Sciatic nerve (tissue), 2 donors: ENCODE data around the gene ARHGAP8. TPM values are rescaled to one million over a fixed set of nuclear protein-coding genes. Genes with fewer than 3 reads are reported as not detected.
"Not testable (repeated sequence)": the region's sequence is repeated elsewhere in the genome, so short reads cannot be mapped to it uniquely, and the experiment has no call there.

ENCODE experiments used
- ATAC-seq: fragments of 200-7000 bp; cut with Tn5 transposase; one replicate; pipeline ENCODE4 v1.9.1; 2020; ENCODE audit warnings: mild to moderate bottlenecking, moderate library complexity
- DNase-seq: peaks from one replicate; pipeline ENCODE4 v3.0.0-alpha.2; 2020; ENCODE audit warnings: low spot score
- intact Hi-C: fragments of 100-400 bp; cut with DNase I; formaldehyde crosslinking; loops from one replicate; pipeline ENCODE4 v1.14.2; 2022
- total RNA-seq: library from RNA; stranded (reverse); fragmentation: NEBNext Ultra II Directional; extraction: Animal tissue kit (Norgen Biotek cat#: 25700); gene quantifications from one replicate; pipeline ENCODE4 v1.2.1, GENCODE V29; 2021
- donor health status: DM: no; HTN: no; CAD: no.
- donor health status: DM: no; HTN: no; CAD: no.

The ARHGAP8 gene
- total RNA-seq, 1 donor from 2014 or later: 17.3 TPM

DNA sequence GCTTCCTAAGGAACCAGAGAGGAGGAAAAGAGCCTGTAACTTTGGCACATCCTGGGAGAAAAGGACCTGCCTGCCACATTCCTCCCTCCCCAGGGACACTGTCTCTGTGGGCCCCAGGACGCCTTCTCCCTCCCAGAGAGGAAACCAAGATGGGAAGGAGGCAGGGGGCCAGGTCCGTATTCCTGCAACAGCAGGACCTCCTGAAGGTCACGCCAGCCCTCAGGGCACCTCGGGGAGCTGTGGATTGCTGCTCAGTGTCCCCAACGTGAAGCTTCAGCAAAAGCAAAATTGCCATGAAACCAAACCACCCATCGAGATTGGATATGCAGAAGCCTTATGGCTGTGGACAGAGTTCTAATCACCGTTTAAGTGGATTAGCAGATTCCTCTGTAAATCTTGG, 86.7 kb downstream of the ARHGAP8 start:
- DNase-seq: no peak

GRCh38 chr22:44839721-44840120, 87.3 kb downstream of the ARHGAP8 start:
- intact Hi-C loops: loop anchor here (10.0 kb wide), 1 partner anchor 425 kb away; no protein-coding TSS in a partner anchor
- no peak for DNase-seq
- no peak for ATAC-seq

More for the DNA sequence above, 86.7 kb downstream of the ARHGAP8 start:
- intact Hi-C loops: no loop called here
- no peak for ATAC-seq

DNA sequence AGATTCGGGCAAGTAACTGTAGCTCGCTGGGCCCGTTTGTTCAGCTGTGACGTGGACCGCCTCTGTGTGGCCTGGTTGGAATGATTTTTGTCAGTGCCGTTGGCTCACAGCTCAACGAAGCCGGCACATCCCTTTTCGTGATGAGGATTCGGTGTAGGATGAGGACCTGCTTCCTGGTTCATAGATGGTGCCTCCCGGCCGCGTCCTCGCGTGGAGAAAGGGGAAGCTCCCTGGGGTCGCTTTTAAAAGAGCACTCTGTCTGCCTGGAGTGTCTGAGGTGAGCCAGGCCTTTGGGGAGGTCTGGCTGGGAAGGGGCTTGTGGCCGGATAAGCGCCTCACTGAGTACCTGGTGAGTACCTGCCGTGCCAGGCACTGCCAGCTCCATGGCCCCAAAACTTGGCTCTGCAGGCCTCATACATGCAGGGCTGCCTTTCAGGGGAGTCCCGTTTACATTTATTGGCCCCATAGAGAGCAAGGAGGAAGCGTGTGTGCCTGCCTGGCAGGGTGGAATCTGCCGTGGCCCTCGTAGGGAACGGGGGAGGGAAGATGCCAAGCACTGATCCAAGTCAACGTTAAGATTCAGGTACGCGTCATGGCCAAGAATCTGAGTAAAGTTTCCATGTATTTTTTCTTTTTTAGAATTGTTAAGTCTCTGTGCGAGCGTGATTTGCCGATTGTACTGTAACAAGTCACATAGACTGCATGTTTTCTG, 88.4 kb downstream of the ARHGAP8 start:
- intact Hi-C loops: loop anchor here (10.0 kb wide), 1 partner anchor 426 kb away; no protein-coding TSS in a partner anchor
- no peak for ATAC-seq
- no peak for DNase-seq

DNA sequence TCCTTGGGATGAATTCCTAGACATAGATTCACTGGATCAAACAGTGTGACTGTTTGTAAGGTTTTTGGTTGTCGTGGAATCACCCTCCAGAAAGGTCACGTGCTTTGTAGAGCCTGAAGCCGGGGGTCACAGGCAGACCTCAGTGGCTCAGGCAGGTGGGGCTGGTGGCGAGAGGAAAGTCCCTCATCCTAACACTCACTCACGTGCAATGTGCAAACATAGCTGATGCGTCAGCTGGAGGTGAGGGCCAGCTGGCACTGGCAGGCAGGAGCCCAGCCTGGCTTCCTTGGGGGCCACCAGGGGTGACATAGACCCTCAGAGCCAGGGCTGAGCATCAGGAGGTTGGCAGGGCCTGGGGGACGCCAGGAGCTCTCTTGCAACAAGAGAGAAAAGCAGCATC, 90.0 kb downstream of the ARHGAP8 start:
- intact Hi-C loops: loop anchor here (10.0 kb wide), 1 partner anchor 428 kb away; no protein-coding TSS in a partner anchor
- ATAC-seq (no peak), DNase-seq (no peak)

- intact Hi-C loops: loop anchor here (10.0 kb wide), 1 partner anchor 430 kb away; no protein-coding TSS in a partner anchor
- DNase-seq (no peak), ATAC-seq (no peak)
These were observed 92.8 kb downstream of the ARHGAP8 start for GRCh38 chr22:44845191-44845590.

DNA sequence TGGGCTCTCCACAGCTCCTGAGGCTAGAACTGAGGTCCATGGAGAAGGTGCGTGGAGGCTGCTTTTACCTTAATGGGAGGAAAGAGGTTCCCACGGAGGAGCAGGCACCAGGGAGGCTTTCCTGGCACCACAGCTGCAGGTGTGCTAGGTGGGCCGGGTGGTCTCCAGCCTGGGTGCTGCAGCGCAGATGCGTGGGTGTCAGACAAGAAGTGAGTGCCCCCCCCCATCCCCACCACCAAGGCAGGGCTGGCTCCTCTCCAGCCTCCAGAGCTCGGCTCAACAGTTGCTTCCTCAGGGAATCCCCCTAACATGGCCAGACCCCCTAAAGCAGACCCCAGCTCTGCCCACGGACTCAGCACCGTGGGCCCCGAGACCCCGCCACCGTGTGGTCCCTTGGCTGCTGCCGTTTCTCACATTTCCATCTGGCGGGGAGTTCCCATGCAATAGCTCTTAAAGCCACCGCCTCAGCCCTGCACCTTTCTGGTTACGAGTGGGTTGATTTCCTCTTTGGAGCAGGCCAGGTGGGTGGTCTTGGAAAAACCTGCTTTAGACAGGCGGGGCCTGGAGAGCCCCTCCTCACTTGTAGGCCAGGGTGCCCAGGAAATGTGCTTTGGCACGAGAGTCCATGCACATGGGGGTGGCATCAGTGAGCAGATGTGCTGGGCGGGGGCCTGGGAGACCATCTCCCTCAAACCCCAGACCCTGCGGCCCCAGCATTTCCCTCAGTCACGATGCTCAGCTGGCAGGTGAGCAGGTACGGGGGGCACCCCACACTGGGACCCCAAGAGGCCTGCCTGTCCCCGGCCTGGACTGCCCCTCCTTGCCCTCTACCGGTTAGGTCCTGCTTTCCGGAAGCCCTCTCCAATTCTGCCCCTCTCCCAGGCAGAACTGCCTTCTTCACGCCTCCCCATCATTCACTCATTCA, 93.7 kb downstream of the ARHGAP8 start:
- DNase-seq (no peak), ATAC-seq (no peak)
- intact Hi-C loops: loop anchor here (10.0 kb wide), 1 partner anchor 431 kb away; no protein-coding TSS in a partner anchor

- intact Hi-C loops: loop anchor here (10.0 kb wide), 1 partner anchor 432 kb away; no protein-coding TSS in a partner anchor
- ATAC-seq (no peak), DNase-seq (no peak)
These were observed 94.4 kb downstream of the ARHGAP8 start for GRCh38 chr22:44846726-44847275.

DNA sequence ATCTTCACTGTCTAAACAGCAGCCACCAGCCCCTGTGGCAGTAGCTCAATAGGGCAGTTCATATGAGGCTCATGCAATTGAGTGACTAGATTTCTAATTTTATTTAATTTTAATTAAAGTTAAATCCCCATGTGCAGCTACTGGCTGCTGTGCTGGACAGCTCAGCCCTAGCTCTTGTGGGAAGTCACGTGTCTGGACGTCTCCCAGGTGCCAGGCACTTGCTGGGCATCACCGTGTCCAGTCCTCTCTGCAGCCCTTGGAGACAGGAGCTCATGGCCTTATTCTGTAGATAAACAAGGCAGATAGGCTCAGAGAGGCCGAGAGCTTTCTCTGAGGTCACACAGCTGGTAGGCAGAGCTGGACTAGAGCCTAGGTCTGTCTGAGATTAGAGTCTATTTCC, 95.0 kb downstream of the ARHGAP8 start:
- intact Hi-C loops: loop anchor here (10.0 kb wide), 1 partner anchor 433 kb away; no protein-coding TSS in a partner anchor
- no peak for ATAC-seq
- no peak for DNase-seq

GRCh38 chr22:44847892-44848291, 95.5 kb downstream of the ARHGAP8 start:
- DNase-seq (no peak), ATAC-seq (no peak)
- intact Hi-C loops: loop anchor here (10.0 kb wide), 1 partner anchor 433 kb away; no protein-coding TSS in a partner anchor

GRCh38 chr22:44848296-44848741, 95.9 kb downstream of the ARHGAP8 start:
- DNase-seq: no peak
- no peak for ATAC-seq
- intact Hi-C loops: loop anchor here (10.0 kb wide), 1 partner anchor 434 kb away; no protein-coding TSS in a partner anchor

- no peak for ATAC-seq
- intact Hi-C loops: loop anchor here (10.0 kb wide), 1 partner anchor 434 kb away; no protein-coding TSS in a partner anchor
- DNase-seq: no peak
These were observed 96.5 kb downstream of the ARHGAP8 start for GRCh38 chr22:44848791-44849420.

- no peak for DNase-seq
- ATAC-seq: no peak
- intact Hi-C loops: no loop called here
These were observed 98.6 kb downstream of the ARHGAP8 start for GRCh38 chr22:44850946-44851345.

- ATAC-seq, DNase-seq, intact Hi-C loops: not testable (repeated sequence)
These were observed 102.3 kb downstream of the ARHGAP8 start for GRCh38 chr22:44854641-44855040.

- intact Hi-C loops: no loop called here
- no peak for ATAC-seq
- no peak for DNase-seq
These were observed 103.5 kb downstream of the ARHGAP8 start for GRCh38 chr22:44855855-44856254.

DNA sequence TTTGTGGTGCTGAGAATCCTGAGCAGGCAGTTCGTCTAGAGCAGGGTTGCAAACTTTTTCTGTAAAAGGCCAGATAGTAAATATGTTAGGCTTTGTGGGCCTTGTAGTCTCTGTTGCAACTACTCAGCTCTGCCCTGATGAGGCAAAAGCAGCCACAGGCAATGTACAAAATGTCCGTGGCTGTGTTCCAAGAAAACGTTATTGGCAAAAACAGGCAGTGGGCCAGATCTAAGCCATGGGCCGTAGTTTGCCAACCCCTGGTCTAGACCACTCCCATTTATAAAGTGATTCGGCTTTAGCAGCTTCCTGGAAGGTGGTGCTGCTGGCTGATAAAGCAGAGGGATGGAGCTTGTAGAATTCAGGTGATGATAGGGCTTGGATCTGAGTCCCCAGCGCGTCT, 106.4 kb downstream of the ARHGAP8 start:
- ATAC-seq, DNase-seq, intact Hi-C loops: not testable (repeated sequence)

DNA sequence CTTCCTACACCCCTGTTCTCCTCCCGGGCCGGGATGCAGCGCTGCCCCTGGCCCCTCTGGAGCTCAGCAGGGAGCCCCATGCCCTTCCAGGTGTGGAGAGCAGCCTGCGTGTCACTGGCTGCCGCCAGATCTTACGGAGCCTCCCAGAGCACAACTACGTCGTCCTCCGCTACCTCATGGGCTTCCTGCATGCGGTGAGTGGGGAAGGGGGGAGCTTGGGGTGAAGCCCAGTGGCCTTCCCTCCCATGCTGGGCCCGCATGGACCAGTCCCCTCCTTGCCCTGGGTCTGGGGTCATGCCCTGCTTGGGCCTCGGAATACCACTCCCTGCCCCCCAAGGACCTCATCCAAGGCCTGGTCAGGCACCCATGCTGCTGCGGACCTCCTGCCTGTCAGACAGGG, 107.3 kb downstream of the ARHGAP8 start:
- no peak for ATAC-seq
- DNase-seq: no peak
- intact Hi-C loops: no loop called here

DNA sequence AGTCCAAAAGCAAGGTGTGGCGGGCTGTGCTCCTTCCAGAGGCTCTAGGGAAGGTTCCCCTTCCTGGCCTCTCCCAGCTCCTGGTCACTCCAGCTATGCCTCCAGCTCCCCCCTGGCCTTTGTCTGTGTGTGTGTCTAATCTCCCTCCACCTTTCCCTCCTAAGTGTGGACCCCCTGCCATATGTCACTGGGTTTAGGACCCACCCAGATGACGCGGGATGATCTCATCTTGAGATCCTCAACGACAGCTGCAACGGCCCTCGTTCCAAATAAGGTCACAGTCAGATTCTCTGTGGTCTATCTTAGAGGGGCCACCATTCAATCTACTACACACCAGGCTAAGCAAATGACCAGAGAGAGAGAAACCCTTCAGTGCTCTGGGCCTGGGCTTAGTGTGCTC, 107.9 kb downstream of the ARHGAP8 start:
- no peak for ATAC-seq
- intact Hi-C loops: no loop called here
- no peak for DNase-seq

GRCh38 chr22:44861245-44861644, 108.9 kb downstream of the ARHGAP8 start:
- intact Hi-C loops: no loop called here
- ATAC-seq (no peak), DNase-seq (no peak)

- ATAC-seq (no peak), DNase-seq (no peak)
- intact Hi-C loops: no loop called here
These were observed 109.9 kb downstream of the ARHGAP8 start for GRCh38 chr22:44862281-44862680.
